GM18873 (cell line): ENCODE results near the gene SYT2.

Source experiments
- ATAC-seq: cut with Tn5 transposase; IDR thresholded peaks from one replicate; pipeline ENCODE4 v1.9.1; 2021; ENCODE audit warnings: mild to moderate bottlenecking, moderate library complexity, moderate number of reproducible peaks; ENCODE audit not compliant: unreplicated experiment, low FRiP score

Gene SYT2

GRCh38 chr1:202680586-202681352, 29.5 kb downstream of the SYT2 start:
- no peak for ATAC-seq

- ATAC-seq = no peak
Observed at GRCh38 chr1:202679406-202680177, 30.7 kb downstream of the SYT2 start.

GRCh38 chr1:202677433-202677832, 32.8 kb downstream of the SYT2 start:
- no peak for ATAC-seq

GRCh38 chr1:202673531-202673930, 36.7 kb downstream of the SYT2 start:
- no peak for ATAC-seq

- no peak for ATAC-seq
Observed at GRCh38 chr1:202671399-202671798, 38.9 kb downstream of the SYT2 start.

- ATAC-seq = no peak
Observed at GRCh38 chr1:202665417-202665816, 44.8 kb downstream of the SYT2 start.

GRCh38 chr1:202664083-202664482, 46.2 kb downstream of the SYT2 start:
- no peak for ATAC-seq

- ATAC-seq = no peak
Observed at GRCh38 chr1:202663131-202663530, 47.1 kb downstream of the SYT2 start.

GRCh38 chr1:202662081-202662480, 48.2 kb downstream of the SYT2 start:
- no peak for ATAC-seq

- no peak for ATAC-seq
Observed at GRCh38 chr1:202661136-202661845, 49.0 kb downstream of the SYT2 start.

- ATAC-seq = no peak
Observed at GRCh38 chr1:202659974-202660373, 50.3 kb downstream of the SYT2 start.

- ATAC-seq = no peak
Observed at GRCh38 chr1:202659541-202659940, 50.7 kb downstream of the SYT2 start.

GRCh38 chr1:202658769-202659168, 51.5 kb downstream of the SYT2 start:
- ATAC-seq = no peak

GRCh38 chr1:202658251-202658759, 51.9 kb downstream of the SYT2 start:
- ATAC-seq = no peak

GRCh38 chr1:202656951-202657646, 53.2 kb downstream of the SYT2 start:
- no peak for ATAC-seq

- no peak for ATAC-seq
Observed at GRCh38 chr1:202656057-202656456, 54.2 kb downstream of the SYT2 start.

- ATAC-seq = no peak
Observed at GRCh38 chr1:202654079-202654478, 56.2 kb downstream of the SYT2 start.

GRCh38 chr1:202649553-202650392, 60.5 kb downstream of the SYT2 start:
- ATAC-seq = no peak

- ATAC-seq = no peak
Observed at GRCh38 chr1:202648605-202649226, 61.5 kb downstream of the SYT2 start.
